Measurements from ENCODE around the gene LIN28A.
A peak's percentile ranks its signal among the peaks of the same experiment; 100 is the strongest.
"Not testable (repeated sequence)": the region's sequence is repeated elsewhere in the genome, so short reads cannot be mapped to it uniquely, and the experiment has no call there.

LIN28A gene, protein sequence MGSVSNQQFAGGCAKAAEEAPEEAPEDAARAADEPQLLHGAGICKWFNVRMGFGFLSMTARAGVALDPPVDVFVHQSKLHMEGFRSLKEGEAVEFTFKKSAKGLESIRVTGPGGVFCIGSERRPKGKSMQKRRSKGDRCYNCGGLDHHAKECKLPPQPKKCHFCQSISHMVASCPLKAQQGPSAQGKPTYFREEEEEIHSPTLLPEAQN

DNA sequence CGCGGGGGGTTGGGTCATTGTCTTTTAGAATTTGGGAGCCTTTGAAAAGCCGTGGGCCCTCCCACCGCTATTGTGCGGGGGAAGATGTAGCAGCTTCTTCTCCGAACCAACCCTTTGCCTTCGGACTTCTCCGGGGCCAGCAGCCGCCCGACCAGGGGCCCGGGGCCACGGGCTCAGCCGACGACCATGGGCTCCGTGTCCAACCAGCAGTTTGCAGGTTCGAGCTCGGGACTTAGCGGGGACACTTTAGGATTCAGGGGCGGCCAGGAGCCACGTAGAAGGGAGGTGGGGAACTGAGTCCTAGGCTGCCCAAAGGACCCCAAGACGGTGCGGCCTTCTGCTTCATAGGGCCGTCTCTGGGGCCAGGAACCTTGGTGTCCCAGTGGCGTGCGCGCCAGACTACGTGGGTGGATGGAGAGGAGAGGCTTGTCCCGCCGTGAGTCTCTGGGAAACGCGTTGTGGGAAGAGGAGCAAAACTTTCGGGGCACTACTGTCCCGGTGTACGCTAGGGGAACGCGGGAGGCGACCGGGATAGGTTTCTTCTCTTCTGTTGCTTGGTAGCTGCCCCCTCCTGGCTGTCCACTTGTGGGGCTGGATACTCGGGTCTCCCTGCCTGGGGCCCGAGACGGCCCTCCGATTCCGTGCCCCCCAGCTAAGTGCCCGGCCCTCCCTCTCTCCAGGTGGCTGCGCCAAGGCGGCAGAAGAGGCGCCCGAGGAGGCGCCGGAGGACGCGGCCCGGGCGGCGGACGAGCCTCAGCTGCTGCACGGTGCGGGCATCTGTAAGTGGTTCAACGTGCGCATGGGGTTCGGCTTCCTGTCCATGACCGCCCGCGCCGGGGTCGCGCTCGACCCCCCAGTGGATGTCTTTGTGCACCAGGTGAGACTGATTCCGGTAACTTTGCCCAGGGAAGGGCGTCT lies at the start of gene LIN28A:
TSS of gene LIN28A (plus strand) at position 112 of the 918 bp plus-strand sequence. CDS start at position 187, 75 bp downstream.
- DNase-seq (ENCODE audit: low read depth): no peak

DNA sequence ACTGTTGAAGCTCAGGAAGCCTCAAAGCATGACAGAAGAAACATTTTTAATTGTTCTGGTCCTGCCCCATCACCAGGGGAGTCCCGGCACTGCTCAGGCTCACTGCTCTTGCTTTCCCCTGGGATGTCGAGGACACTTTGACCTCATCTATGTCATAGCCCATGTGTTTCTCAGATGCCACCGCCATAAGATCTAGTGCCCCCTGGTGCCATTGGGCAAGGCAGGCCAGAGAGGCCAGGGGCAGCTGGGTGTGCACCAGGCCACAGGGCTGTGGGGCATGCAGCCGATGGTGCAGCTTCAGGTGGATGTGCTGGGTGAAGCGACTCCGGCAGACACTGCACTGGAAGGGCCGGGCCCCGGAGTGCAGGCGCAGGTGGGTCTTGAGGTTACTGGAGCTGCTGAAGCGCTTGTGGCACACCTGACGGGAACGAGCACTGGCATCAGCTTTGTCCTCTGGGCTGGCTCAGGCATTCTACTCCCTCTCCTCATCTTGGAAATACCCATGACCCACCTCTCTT lies 49.0 kb upstream of the LIN28A start:
- DNase-seq (ENCODE audit: low read depth): no peak

DNA sequence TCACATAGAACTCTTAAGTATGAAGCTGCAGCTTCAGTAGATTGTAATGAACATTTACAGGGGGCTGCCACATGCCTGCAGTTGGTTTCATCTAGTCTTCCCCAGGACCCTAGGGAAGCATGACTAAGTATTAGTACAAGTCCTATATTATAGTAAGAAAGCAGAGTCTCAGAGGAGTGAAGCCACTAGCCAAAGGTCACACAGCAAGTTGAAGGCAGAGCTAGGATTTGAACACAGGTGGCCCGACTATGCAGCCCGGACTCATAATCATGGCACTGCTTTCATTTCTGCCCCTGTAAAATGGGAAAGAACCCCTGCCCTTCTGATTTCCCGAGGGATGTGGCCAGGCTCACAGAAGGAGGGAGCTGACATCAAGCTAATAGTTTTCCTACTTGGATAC lies 48.3 kb upstream of the LIN28A start:
- DNase-seq (ENCODE audit: low read depth): no peak

DNA sequence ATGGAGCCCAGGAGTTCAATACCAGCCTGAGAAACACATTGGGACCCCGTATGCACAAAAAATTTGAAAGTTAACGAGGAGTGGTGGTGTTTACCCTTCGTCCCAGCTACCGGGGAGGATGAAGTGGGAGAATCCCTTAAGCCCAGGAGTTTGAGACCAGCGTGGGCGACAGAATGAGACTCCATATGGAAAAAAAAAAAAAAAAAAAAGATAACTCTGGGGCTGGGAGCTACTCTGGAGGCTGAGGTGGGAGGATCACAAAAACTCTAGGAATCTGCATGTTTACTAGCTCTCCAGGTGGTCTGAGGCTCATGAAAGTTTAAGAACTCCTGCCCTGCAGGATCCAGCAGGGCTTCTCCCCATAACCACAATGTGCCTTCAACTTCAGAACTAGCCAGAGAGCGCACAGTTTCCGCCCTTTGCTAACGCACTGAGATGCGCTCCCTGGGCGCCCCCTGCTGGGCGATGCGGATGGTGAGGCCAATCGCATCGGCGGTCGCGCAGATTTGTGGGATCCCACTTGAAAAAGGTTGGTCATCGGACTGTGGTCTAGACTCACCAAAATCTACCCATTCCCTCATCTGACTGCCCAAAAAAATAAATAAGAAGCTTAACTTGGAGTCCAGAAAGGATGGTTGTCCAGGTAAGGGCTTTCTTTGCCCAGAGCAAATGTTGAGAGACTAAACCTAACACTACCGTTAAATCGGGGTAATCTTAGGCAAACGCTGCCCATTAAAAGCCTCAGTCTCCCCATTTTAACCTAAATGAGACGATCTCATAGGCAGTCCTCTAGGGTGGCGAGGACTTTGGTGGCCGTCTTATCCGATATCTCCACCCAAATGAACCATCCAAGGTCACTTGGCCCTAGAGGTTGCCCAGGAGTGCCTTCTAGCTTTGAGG lies 46.8 kb upstream of the LIN28A start:
- DNase-seq (ENCODE audit: low read depth): peak; percentile 28

DNA sequence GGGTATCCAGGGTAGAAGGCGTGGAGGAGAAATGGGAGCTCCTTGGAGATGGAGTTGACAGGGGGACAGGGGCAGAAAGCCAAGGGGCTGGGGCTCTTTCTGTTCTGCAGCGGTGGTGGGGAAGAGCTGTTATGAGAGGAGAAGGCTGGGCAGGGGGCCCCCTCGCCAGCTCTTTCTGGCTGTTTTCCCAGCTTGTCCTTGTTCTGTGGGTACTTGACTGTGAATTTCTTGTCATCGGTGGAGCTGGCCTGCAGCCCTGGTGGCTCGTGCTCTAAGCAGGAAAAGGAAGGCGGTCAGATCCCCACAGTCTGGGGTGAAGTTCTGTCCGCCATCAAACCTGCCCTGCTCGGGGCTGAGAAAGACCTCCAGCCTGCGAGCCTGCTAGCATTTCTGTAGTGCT lies 45.7 kb upstream of the LIN28A start:
- no peak for DNase-seq (ENCODE audit: low read depth)

DNA sequence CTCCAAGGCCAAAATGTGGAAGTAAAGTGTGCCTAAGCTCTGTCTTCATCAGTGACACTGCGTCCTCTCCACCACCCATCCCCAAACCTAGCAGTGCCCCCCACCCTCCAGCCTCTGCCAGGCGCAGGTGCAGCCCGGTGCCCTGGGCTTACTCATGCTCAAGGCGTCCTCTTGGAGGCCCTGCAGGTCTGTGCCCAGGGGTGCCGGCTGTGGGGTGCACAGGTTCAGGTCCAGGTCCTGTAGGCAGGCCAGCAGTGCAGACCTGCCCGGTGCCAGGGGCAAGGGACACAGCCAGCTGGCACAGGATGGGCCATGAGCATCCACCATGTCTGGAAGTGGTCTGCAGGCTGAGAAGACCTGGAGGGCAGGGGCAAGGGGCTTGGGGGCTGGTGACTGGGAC lies 43.2 kb upstream of the LIN28A start:
- DNase-seq (ENCODE audit: low read depth): no peak

DNA sequence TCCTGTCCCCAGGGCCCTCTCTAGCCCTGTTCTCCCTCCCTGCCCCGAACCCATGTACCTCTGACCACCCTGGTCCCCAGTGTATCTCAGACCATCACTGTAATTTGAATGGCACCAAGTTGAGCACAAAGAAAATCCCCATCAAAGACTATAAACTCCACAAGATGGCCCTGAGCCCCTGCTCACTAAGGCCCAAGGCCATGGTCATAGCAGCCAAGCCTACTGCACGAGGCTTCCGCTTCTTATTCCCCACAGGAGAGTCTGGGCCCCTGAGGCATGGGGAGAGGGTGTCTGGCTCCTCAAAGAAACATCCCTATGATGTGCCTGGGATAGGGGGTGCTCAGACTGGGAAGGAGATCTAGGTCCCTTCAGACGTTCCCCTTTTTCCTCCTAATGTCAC lies 42.6 kb upstream of the LIN28A start:
- DNase-seq (ENCODE audit: low read depth): no peak

DNA sequence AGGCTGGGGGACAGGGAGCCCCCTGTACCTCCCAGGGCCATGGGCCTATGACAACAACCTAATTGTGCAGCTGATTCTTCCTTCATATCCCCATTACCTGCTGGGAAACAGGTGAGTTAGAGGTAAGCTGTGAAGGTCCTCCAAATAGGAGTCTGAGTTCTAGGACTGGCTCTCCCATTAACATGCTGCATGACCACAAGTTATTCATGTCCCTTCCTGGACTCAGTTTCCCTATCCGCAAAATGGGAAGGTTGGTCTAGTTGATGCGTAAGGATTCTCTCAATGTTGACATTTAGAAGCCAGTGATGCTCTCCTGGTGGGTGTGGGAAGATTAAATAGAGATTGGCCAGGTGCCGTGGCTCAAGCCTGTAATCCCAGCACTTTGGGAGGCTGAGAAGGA lies 42.1 kb upstream of the LIN28A start:
- no peak for DNase-seq (ENCODE audit: low read depth)

DNA sequence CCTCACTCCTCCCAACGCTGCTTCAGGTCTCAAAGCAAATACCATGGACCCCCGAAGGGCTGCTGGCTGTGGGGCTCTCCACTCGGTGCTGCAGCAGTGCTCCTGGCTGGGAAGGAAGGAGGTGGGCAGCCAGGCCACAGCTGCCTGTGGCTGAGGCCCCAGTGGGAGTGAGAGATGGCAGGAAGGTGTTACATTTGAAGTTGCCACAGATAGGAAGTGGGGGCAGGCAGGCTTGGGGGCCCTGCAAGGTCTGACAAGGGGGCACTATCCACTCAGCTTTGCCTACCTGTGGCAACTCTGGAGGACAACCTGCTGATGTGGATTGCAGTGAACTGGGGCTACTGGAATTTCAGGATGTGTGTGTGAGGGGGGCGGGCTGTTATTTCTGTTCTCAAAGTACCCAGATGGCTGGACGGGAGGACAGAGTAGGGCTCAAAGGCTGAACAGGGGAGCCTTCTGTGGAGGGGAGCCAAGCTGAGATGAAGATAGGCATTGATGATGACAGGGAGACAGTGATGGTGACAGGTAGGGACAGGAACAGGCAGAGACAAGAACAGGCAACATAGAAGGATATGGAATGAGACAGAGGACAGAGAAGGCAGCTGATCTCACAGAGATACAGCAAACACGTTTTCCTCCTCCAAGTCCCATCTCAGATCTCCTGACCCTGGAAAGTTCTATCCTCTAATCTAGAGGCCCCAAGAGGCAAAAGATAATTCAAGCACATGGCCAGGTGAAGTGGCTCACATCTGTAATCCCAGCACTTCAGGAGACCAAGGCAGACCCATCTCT lies 39.8 kb upstream of the LIN28A start:
- DNase-seq (ENCODE audit: low read depth): no peak

DNA sequence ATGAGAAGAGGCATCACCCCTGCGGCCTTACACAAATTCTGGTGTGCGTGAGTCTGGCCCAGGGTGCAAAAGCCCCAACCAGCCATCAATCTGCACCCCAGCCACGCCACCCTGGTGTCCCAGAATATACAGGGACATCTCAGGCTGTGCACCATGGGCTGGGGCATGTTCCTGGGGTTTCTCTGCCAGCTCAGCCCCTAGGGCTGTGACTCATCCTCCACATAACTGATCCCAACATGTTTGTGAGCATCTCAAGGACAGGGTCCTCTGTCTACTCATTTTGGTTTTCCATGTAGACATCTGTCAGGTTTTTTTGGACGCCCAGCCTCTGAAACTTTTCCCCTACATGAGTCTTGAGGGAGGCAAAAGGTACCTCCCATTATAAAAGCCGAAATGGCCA lies 38.6 kb upstream of the LIN28A start:
- DNase-seq (ENCODE audit: low read depth): no peak

DNA sequence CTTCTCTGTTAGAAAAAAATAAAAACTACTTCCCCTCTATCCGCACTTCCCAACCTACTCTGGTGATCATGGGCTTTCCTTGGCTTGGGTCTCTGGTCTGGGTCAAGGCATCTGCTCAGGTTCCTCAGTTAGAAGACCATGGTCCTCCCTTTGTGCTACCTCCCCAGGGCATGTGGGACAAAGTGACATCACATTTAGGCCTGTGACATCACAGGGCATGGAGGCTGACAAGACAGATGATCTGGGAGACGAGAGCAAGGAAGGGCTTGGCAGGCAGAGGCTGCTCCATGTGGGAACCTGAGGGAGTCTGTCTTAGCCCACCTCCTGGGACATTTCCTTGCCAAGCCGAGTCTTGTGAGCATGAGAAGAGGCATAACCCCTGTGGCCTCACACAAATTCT lies 38.0 kb upstream of the LIN28A start, which contains the start of gene ZNF683:
TSS of gene ZNF683 (minus strand) at position 140 of the 400 bp plus-strand sequence. CDS start 4,179 bp downstream, outside the sequence.
- not testable (repeated sequence) for DNase-seq (ENCODE audit: low read depth)

DNA sequence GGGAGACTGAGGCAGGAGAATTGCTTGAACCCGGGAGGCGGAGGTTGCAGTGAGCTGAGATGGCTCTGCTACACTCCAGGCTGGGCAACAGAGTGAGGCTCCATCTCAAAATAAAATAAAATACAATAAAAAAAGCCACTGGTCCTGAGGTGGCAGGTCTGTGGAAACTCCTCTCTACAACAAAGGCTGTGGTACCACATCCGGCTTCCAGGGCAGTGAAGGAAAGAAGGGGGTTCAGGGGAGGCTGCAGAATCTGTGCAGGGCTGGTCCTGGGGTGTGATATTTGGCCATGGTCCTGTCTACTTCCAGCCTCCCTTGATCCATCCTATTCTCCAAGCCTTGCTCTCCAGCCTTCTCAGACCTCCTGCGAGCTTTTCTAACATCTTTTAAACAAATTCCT lies 37.3 kb upstream of the LIN28A start:
- no peak for DNase-seq (ENCODE audit: low read depth)

DNA sequence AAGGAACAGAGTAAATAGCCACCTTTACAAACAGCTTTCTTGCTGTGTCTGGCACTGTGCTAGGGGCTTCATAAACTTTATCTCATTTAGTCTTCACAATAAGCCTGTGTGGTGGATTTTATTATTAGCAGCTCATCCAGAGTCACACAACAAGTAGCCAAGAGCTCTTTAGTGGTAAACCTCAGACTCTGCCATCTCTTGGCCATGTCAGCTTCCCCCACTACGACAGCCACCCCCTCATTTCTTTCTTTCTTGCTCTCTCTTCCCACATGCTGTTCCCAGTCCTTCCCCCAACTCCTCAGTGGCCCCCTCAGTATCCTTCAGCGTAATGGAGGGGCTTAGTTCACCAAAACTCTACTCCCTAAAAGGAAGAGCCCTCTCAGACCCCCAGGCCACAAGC lies 36.8 kb upstream of the LIN28A start:
- no peak for DNase-seq (ENCODE audit: low read depth)

DNA sequence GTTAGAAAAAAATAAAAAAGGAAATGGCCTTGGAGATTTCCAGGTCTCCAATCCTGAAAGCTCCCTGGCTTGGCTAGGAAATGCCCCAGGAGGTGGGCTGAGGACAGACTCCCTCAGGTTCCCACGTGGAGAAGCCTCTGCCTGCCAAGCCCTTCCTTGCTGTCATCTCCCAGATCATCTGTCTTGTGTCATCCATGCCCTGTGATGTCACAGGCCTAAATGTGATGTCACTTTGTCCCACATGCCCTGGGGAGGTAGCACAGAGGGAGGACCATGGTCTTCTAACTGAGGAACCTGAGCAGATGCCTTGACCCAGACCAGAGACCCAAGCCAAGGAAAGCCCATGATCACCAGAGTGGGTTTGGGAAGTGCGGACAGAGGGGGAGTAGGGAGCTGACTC lies 36.3 kb upstream of the LIN28A start:
- not testable (repeated sequence) for DNase-seq (ENCODE audit: low read depth)

DNA sequence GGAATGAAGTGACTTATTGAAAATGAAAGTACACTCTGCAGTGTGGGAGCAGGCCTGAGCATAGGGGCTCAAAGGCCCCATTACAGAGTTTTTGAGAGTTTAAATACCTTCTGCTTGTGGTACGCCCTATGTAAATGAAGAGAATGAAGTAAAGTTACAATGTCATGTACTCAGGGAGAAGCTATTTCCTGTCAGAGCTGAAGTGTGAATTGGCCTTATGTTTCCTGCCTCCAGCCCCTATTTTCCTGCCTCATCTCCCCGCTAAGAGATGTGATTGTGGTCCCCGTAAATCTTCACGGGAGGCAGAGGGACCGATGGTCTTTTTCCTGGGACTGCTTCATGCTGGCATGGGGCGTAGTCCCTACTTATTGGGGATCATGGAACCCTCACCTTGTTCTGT lies 35.5 kb upstream of the LIN28A start:
- no peak for DNase-seq (ENCODE audit: low read depth)

DNA sequence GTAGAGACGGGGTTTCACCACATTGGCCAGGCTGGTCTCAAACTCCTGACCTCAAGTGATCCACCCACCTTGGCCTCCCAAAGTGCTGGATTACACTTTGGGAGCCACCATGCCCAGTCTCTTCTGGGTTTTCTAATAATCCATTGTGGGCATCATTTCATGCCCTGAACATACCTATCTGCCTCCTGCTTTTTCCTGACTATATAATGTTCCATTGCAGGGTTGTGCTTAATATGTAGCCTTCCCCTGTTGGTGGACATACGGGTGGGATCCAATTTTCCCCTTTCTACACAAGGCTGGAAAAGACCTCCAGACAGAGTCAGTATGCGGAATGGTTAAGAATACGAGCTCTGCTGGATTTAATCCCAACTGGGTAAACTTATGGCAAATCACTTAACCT lies 34.6 kb upstream of the LIN28A start:
- no peak for DNase-seq (ENCODE audit: low read depth)

DNA sequence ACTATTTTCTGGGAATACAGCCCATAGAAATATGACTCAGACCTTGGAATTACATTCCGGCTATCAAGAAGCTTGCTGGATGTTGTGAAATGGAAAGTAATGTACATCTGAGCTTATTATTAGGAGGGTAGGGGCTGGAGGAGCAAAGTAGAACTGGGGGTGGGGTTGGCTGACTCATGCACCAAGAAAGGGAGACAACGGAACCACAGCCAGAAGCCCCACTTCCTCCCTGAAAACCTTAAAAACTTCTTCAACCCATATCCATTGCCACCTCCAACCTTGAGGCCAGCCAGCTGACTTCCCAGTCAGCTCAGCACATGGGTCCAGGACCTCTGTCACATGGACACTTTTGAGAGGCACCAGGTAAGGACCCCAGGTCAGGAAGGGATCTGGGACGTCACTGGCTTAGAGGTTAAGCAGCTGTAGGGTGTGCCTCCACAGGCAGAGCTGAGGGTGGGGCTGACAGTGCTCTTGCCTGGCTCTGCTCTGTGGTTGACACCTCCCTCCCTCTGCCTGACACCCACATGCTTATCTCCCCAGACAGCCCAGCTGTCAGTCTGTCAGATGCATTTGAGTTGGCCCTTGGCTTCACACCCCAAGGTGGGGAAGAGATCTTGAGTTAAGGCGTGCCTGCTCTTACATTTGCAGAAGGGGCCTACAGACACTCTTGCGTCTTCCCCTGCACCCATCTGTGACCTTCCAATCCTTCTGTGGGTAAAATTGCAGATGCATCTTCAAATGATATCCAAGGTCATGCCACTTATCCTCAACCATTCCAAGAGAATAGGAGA lies 32.3 kb upstream of the LIN28A start:
- DNase-seq (ENCODE audit: low read depth): peak; percentile 90

DNA sequence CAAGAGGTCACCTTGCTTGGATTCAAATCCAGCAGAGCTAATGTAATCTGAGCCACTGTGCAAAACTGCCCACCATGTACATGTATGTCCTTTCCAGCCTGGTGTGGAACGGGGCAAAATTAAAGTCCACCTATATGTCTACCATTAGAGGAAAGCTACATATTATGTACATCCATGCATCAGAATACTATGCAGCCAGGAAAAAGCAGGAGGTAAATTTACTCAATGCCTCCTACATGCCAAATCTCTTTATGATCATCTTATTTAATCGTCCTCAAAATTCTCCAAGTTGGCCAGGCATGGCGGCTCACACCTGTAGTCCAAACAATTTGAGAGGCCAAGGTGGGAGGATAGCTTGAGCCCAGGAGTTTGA lies 31.8 kb upstream of the LIN28A start:
- no peak for DNase-seq (ENCODE audit: low read depth)

DNA sequence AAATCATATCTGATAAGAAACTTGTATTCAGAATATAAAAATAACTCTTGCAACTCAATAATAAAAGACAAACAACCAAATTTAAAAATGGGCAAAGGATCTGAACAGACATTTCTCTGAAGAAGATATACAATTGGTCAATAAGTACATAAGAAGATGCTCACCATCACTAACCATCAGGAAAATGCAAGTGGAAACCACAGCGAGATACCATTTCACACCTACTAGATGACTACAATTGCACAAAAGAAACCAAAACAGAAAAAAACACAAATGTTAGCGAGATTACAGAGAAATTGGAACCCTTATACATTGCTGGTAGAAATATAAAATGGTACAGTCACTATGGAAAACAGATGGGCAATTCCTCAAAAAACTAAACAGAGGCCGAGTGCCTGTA lies 26.5 kb upstream of the LIN28A start:
- DNase-seq (ENCODE audit: low read depth): no peak

DNA sequence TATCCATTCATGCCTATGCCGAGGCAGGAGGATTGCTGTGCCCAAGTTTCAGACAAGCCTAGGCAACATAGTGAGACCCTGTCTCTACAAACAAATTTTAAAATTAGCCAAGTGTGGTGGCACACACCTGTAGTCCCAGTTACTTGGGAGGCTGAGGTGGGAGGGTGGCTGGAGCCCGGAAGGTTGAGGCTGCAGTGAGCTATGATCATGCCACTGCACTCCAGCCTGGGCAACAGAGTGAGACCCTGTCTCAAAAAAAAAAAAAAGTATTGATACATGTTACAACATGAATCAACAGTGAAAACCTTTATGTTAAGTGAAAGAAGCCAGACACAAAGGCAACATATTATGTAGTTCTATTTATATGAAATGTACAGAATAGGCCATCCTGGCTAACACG lies 25.6 kb upstream of the LIN28A start:
- not testable (repeated sequence) for DNase-seq (ENCODE audit: low read depth)

DNA sequence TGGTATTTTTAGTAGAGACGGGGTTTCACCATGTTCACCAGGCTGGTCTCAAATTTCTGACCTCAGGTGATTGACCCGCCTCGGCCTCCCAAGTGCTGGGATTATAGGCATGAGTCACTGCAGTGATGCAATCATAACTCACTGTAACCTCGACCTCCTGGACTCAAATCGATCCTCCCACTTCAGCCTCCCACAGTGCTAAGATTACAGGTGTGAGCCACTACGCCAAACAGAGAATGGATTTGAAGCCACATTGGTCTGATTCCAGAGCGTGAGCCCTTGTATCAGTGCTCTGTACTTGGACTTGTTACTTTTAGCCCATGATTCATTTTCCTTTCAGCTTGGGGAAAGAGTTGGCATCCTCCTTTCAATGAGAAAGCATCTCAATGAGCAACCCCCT lies 23.2 kb upstream of the LIN28A start:
- DNase-seq (ENCODE audit: low read depth): no peak
